Subcutaneous abdominal adipose tissue (tissue), 5 donors: ENCODE measurements around the gene HES1.
"Not testable (repeated sequence)": the region's sequence is repeated elsewhere in the genome, so short reads cannot be mapped to it uniquely, and the experiment has no call there.

Experiments
- H3K27ac ChIP-seq: one replicate; pipeline ENCODE4 v1.7.0; 2013; ENCODE audit warnings: low read depth, mild to moderate bottlenecking, inconsistent platforms, low read length, moderate library complexity
- H3K27me3 ChIP-seq, 5 donors: one replicate each; pipeline ENCODE4 v1.7.0; 2013; ENCODE audit warnings: low read length in 5 of 5, inconsistent platforms in 1 of 5; ENCODE audit not compliant: control insufficient read depth in 5 of 5, insufficient read depth in 4 of 5
- H3K36me3 ChIP-seq, 5 donors: one replicate each; pipeline ENCODE4 v1.7.0; 2013; ENCODE audit warnings: low read length in 5 of 5; ENCODE audit not compliant: control insufficient read depth in 5 of 5, insufficient read depth in 5 of 5
- H3K4me1 ChIP-seq, 5 donors: one replicate each; pipeline ENCODE4 v1.7.0; 2013; ENCODE audit warnings: low read length in 5 of 5, mild to moderate bottlenecking in 3 of 5, moderate library complexity in 1 of 5; ENCODE audit not compliant: control insufficient read depth in 5 of 5, insufficient read depth in 5 of 5
- H3K4me3 ChIP-seq, 5 donors: one replicate each; pipeline ENCODE4 v1.7.0; 2013; ENCODE audit warnings: low read length in 5 of 5, low read depth in 1 of 5
- H3K9ac ChIP-seq, 5 donors: one replicate each; pipeline ENCODE4 v1.7.0; 2013; ENCODE audit warnings: low read length in 5 of 5, mild to moderate bottlenecking in 4 of 5, moderate library complexity in 3 of 5
- H3K9me3 ChIP-seq, 5 donors: one replicate each; pipeline ENCODE4 v1.7.0; 2013; ENCODE audit warnings: low read length in 5 of 5; ENCODE audit not compliant: control insufficient read depth in 5 of 5
- donor health status: healthy.
- donor health status: healthy.
- donor health status: healthy.
- donor health status: healthy.
- donor health status: healthy.

The HES1 gene

DNA sequence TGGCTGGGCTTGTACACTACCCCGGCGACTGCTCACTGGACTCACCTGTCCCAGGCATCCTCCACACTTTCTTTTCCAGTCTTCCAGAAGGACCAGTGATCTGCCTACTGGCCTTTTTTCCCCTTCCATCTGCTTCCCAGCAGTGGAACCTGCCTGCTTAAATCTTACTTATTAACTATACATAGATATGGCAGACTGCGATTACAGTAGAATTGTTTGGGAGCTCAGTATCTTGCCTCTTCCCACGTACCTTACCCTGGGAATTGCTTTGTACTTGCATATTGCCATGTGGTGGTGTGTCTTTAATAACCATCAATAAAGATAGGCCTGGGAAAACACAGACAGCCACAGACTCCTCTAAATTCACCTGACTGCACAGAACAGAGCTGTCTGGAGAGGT lies 11.8 kb upstream of the HES1 start:
- Histone ChIP-seq H3K27me3 (no peaks in the 10 kb centered on the region), H3K9me3 (no peaks in the 10 kb centered on the region), H3K27ac (no peak overlapping the region), H3K4me1 (peaks cover 0 to 2% (median under 1%) of the 10 kb centered on the region in 5 donors), H3K9ac (no peak overlapping the region), H3K4me3 (no peak overlapping the region), H3K36me3 (no peaks in the 10 kb centered on the region)

DNA sequence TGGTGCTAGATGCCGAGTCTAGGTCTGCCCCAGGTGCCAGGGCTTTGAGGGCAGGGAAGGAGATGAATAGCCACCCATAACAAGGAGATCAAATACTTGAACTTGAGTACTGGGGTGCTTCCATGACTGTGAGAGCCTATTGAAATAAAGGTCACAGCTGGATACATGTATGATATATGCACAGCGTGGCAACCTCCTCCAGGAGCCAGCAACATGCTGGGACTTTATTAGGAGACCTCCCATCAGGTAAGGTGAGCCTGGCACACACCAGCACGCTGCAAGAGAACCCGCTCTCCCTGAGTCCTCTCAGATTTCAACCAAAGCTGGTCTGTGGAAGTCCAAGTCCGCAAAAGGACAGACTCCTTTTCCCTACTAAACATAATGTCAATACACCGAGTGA lies 10.5 kb upstream of the HES1 start:
- no peak overlapping the region for H3K4me3 ChIP-seq
- H3K9me3 ChIP-seq = no peaks in the 10 kb centered on the region
- H3K4me1 ChIP-seq = peaks cover 1 to 14% (median 12%) of the 10 kb centered on the region in 5 donors
- no peaks in the 10 kb centered on the region for H3K27me3 ChIP-seq
- no peaks in the 10 kb centered on the region for H3K36me3 ChIP-seq
- no peak overlapping the region for H3K27ac ChIP-seq
- no peak overlapping the region for H3K9ac ChIP-seq

DNA sequence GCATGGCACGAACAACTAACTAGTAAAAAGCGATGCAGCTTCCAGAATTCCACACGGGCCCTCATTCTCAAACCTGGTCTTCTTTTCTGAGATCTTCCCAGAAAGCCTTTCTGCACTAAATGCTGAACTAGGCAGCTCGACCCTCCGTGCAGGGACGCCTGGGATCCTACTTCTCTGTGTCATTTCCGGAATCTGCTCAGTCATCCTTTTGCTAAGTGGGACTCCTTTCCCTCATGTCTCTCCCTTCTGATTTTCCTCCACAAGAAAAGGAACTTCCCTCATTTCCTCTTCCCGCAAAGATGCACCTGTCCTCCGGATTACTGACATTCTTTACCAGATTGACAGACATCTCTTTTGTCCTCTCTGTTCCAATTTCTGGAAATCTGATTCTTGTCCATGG lies 9.2 kb upstream of the HES1 start:
- Histone ChIP-seq H3K4me3 (no peak overlapping the region), H3K36me3 (no peaks in the 10 kb centered on the region), H3K27me3 (no peaks in the 10 kb centered on the region), H3K9me3 (no peaks in the 10 kb centered on the region), H3K9ac (no peak overlapping the region), H3K4me1 (peaks cover 4 to 24% (median 22%) of the 10 kb centered on the region in 5 donors), H3K27ac (no peak overlapping the region)

DNA sequence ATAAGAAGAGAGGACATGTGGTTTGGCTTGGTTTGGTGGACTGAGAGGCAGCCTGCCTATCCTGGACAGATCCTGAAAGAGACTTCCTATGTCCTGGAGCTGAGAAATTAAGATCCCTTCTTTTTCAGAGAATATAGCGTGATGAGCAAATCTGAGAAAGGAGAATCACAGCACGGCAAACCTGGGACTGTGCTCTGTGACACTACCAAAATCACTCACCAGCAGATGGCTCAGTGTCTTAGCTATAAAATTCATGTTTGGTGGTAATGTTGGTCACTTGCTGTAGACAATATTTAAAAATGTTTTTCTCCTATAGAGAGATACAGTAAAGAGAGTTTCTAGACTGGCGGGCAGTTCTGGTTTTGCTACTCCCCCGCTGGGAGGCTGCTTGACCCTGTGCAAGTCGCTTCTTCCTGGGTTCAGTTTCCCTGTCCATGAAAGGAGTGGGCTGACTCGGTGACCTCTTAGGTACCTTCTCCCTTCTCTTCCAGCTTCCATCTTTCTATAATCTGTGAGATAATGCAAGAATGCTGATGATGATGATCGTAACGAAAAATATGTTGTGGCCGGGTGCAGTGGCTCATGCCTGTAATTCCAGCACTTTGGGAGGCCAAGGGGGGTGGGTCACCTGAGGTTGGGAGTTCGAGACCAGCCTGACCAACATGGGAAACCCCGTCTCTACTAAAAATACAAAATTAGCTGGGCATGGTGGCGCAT lies 7.6 kb upstream of the HES1 start:
- H3K9me3 ChIP-seq = no peaks in the 10 kb centered on the region
- H3K27me3 ChIP-seq = no peaks in the 10 kb centered on the region
- H3K9ac ChIP-seq = no peak overlapping the region
- H3K36me3 ChIP-seq = no peaks in the 10 kb centered on the region
- H3K4me3 ChIP-seq = no peak overlapping the region
- no peak overlapping the region for H3K27ac ChIP-seq
- H3K4me1 ChIP-seq = peaks cover 6 to 31% (median 29%) of the 10 kb centered on the region in 5 donors

DNA sequence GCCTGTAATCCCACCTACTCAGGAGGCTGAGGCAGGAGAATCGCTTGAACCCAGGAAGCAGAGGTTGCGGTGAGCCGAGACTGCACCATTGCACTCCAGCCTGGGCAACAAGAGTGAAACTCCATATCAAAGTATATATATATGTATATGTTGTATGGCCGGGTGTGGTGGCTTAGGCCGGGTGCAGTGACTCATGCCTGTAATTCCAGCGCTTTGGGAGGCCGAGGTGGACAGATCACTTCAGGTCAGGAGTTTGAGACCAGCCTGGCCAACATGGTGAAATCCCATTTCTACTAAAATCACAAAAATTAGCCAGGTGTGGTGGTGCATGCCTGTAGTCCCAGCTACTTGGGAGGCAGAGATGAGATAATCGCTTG lies 7.0 kb upstream of the HES1 start:
- not testable (repeated sequence) for H3K4me3 ChIP-seq, H3K9ac ChIP-seq, H3K27me3 ChIP-seq, H3K27ac ChIP-seq, H3K9me3 ChIP-seq, H3K36me3 ChIP-seq
- H3K4me1 ChIP-seq = peaks cover 11 to 36% (median 34%) of the 10 kb centered on the region in 5 donors

DNA sequence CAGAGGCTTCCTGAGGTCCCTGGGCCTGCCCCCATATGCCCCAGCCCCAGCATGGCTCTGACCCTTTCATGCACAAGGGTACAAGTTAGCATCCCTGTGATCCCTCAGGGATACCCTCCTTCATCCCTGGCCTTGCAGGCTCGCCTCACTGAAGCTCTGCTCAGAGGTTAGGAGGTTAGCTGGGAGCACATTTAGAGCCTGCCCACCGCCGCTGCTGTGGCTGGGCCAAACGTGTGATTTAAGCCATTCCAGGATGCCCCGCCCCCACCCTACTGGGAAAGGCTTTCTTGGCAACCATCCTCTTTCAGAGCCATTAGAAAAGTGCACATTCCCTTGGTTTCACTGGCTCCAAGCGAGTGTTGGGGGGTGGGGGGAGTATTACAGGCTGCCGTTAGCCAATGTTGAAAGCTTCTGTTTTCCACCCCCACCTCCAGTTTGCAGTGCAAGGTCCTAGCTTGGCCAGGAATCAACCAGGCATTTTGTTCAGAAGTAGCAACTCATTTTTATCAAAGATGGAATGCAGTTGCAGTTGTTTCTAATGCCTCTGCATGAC lies 6.3 kb upstream of the HES1 start:
- Histone ChIP-seq H3K9ac (no peak overlapping the region), H3K27me3 (no peaks in the 10 kb centered on the region), H3K4me1 (peaks cover 11 to 36% (median 34%) of the 10 kb centered on the region in 5 donors), H3K4me3 (no peak overlapping the region), H3K36me3 (no peaks in the 10 kb centered on the region), H3K27ac (no peak overlapping the region), H3K9me3 (no peaks in the 10 kb centered on the region)

DNA sequence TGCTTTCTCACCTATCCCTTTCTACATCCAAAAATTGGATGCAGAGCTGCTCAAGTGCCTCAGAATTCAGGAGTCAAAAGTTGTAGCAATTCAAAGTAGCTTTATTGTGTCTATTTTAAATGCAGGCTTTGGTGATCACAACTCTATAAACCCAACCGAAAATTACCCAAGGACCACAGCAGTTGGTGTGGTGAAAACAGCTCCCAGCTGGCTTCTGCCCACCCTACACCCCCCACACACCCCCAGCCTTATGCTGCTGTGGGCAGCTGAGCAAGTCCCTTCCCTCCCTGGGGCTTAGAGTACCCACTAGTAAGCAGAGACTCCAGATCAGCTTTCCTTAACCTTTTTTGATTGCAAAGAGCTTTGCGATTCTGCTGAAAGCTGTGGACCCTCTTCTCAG lies 5.8 kb upstream of the HES1 start:
- Histone ChIP-seq H3K27ac (no peak overlapping the region), H3K9me3 (no peaks in the 10 kb centered on the region), H3K27me3 (no peaks in the 10 kb centered on the region), H3K36me3 (no peaks in the 10 kb centered on the region), H3K4me3 (no peak overlapping the region), H3K9ac (no peak overlapping the region), H3K4me1 (peaks cover 12 to 38% (median 36%) of the 10 kb centered on the region in 5 donors)

DNA sequence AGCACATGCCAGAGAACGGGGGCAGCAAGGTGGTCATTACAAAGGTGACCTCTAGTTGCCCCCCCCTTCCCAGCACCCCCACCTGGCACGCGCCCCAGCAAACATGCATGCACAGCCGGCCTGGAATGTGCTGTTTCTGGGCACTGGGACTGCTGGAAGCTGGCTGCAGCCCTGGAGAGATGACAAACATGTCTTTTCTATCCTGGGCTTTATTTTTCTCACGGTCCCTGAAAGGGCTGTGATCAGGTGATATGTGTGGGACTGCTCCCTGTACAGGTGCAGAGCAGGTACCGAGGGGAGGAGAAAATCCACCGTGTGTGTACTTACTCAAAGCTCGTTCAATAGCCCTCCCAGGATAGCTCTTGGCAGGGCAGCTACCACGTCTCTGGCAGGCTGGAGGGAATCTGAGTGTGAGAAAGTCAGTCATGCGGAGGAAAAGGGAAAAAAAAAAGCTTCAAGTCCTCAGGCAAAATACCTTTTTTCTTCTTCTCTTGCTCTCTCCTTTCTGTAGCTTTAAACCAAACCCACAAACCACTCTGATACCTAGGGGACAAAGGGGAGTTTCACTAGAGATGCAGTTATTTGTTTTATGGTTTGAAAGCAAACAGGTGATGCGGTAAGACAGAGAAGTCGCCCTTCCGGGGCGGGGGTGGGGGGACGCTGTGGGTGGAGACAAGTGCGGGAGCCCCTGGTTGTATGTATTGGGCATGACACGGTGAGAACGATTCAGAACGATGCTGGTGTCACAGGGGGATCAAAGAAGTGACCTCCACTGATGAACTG lies 5.0 kb upstream of the HES1 start:
- peaks cover 0 to 2% (median 0%) of the 10 kb centered on the region in 5 donors for H3K36me3 ChIP-seq
- H3K9ac ChIP-seq = peak overlapping the region in 1 of 5 donors; percentile 82
- peaks cover 18 to 45% (median 42%) of the 10 kb centered on the region in 5 donors for H3K4me1 ChIP-seq
- H3K27ac ChIP-seq = no peak overlapping the region
- H3K9me3 ChIP-seq = peaks cover 0 to 3% (median 0%) of the 10 kb centered on the region in 5 donors
- H3K4me3 ChIP-seq = no peak overlapping the region
- H3K27me3 ChIP-seq = peaks cover 0 to 6% (median 0%) of the 10 kb centered on the region in 5 donors

DNA sequence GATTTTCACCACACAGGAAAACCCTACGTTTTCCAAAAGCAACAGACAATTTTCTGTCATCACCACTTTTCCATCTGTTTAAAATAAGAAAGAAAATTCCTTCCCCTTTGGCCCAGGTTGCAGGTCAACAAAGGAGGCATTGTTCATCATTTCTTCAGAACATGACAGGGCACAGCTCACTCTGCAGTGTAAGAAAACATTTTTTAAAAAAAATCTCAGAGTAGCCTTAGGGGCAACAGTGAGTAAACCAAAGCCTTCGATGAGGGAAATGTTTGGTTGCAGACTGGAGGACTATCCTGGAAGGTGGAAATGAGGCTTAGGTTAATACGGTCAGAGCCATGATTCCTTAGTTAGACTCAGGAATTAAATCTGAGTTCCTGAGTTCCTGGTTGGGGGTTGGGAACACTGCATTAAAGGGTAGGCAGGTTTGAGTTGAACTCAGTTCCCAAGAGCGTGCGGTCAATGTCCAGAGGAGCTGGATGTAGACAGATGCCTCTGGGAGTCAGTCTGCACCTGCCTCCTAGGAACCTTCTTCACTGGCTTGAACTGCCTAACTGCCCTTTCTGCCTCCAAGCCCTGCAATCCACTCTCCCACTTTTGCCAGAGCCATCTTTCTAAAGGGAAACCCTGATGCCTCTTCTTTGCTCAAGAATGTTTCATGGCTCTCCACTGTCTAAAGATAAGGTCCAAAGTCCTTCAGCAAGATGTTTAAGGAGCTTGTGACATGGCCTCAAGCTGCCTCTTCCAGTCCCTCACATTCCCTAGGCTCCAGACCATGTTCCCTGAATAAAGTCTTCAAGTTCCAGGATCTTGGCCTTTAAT lies 3.3 kb upstream of the HES1 start:
- Histone ChIP-seq H3K9me3 (peaks cover 0 to 4% (median 0%) of the 10 kb centered on the region in 5 donors), H3K27me3 (peaks cover 0 to 12% (median 0%) of the 10 kb centered on the region in 5 donors), H3K27ac (peak overlapping the region; percentile 66), H3K9ac (no peak overlapping the region), H3K4me3 (no peak overlapping the region), H3K4me1 (peaks cover 30 to 62% (median 57%) of the 10 kb centered on the region in 5 donors), H3K36me3 (peaks cover 0 to 3% (median 0%) of the 10 kb centered on the region in 5 donors)
